Measurements from ENCODE around the gene BICD1. TPM values are rescaled to one million over a fixed set of nuclear protein-coding genes. Genes with fewer than 3 reads are reported as not detected.

The BICD1 gene
- total and polyA plus RNA-seq, 2 experiments from 2014 or later = 59.3 to 83.6 TPM

- DNase-seq (ENCODE audit: low spot score) (no peak), ATAC-seq (no peak)
- Mint-ChIP-seq H3K36me3 (ENCODE audit: low read depth) (peaks cover 21% of the 10 kb centered on the region; the same call in 2 of the 3 replicates), H3K4me3 (no peak overlapping the region), H3K4me1 (peaks cover 48% of the 10 kb centered on the region), H3K27ac (peak overlapping the region; percentile 53; the same call in 1 of the 2 replicates), H3K9me3 (no peaks in the 10 kb centered on the region), H3K27me3 (ENCODE audit: insufficient read depth, low read depth, poor library complexity) (peaks cover 7% of the 10 kb centered on the region)
- Histone ChIP-seq H4K20me1 (replicated peaks; ENCODE audit: insufficient read depth) (no peaks in the 10 kb centered on the region; the same call in none of the 2 replicates), H3K4me2 (no peak overlapping the region), H2AFZ (no peak overlapping the region), H3F3A (replicated peaks; ENCODE audit: low read depth) (peaks cover 7% of the 10 kb centered on the region), H3K27ac (ENCODE audit: low read depth) (peak overlapping the region; percentile 36; the same call in 1 of the 2 replicates), H3K4me3 (no peak overlapping the region), H3K36me3 (ENCODE audit: insufficient read depth) (no peaks in the 10 kb centered on the region), H3K27me3 (ENCODE audit: insufficient read depth) (no peaks in the 10 kb centered on the region), H3K79me2 (replicated peaks; ENCODE audit: insufficient read depth) (peaks cover 93% of the 10 kb centered on the region), H3K9me2 (ENCODE audit: insufficient read depth) (no peaks in the 10 kb centered on the region), H3K4me1 (ENCODE audit: insufficient read depth) (peaks cover 61% of the 10 kb centered on the region)
- TF ChIP-seq STAT1 (IDR thresholded peaks at IDR 0.05; ENCODE audit: unreplicated experiment) (no peak), CREB1 (CRISPR knock-in tag; IDR thresholded peaks at IDR 0.05; ENCODE audit: low read depth) (no peak), ETS1 (IDR thresholded peaks at IDR 0.05) (no peak), ZNF462 (CRISPR knock-in tag; IDR thresholded peaks at IDR 0.05) (no peak), REST (IDR thresholded peaks at IDR 0.05; ENCODE audit: unreplicated experiment) (no peak), EZH2 (IDR thresholded peaks at IDR 0.05; ENCODE audit: low read depth, unreplicated experiment) (no peak), JUNB (IDR thresholded peaks at IDR 0.05; ENCODE audit: unreplicated experiment) (no peak), POLR2AphosphoS5 (IDR thresholded peaks at IDR 0.05; ENCODE audit: low read depth) (no peak), NANOG (IDR thresholded peaks at IDR 0.05; ENCODE audit: borderline replicate concordance) (no peak), CTCF (conservative IDR thresholded peaks at IDR 0.05; ENCODE audit: low read depth in 2 of 2) (no peak), ZNF114 (CRISPR knock-in tag; IDR thresholded peaks at IDR 0.05) (no peak), EZH2phosphoT487 (IDR thresholded peaks at IDR 0.05; ENCODE audit: unreplicated experiment) (no peak), ZNF331 (CRISPR knock-in tag; IDR thresholded peaks at IDR 0.05; ENCODE audit: low read depth) (no peak)
Measured at GRCh38 chr12:32116897-32117296, 10.2 kb downstream of the BICD1 start.
